AG09319 (cell line): ENCODE results near the gene CD300LD.

ENCODE experiments used
- DNase-seq: peaks from one replicate; pipeline ENCODE4 v3.0.0-alpha.2; 2010; ENCODE audit warnings: low read depth; ENCODE audit errors: extremely low read depth
- TF ChIP-seq, protein P1 (sequence below): IDR thresholded peaks from 2 replicates; pipeline ENCODE4 v1.5.1; 2011; ENCODE audit warnings: low read depth, mild to moderate bottlenecking, inconsistent platforms, low read length, moderate library complexity

CD300LD gene

GRCh38 chr17:74531231-74531761, 60.8 kb downstream of the CD300LD start, which contains the start of gene CD300LB:
Gene CD300LB (minus strand): TSS chr17:74531475. CDS start chr17:74531350, 125 bp downstream.
- no peak for DNase-seq
- TF ChIP-seq, protein P1, sequence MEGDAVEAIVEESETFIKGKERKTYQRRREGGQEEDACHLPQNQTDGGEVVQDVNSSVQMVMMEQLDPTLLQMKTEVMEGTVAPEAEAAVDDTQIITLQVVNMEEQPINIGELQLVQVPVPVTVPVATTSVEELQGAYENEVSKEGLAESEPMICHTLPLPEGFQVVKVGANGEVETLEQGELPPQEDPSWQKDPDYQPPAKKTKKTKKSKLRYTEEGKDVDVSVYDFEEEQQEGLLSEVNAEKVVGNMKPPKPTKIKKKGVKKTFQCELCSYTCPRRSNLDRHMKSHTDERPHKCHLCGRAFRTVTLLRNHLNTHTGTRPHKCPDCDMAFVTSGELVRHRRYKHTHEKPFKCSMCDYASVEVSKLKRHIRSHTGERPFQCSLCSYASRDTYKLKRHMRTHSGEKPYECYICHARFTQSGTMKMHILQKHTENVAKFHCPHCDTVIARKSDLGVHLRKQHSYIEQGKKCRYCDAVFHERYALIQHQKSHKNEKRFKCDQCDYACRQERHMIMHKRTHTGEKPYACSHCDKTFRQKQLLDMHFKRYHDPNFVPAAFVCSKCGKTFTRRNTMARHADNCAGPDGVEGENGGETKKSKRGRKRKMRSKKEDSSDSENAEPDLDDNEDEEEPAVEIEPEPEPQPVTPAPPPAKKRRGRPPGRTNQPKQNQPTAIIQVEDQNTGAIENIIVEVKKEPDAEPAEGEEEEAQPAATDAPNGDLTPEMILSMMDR: no peak

- TF ChIP-seq, protein P1: no peak
- no peak for DNase-seq
Observed at GRCh38 chr17:74530831-74531150, 61.3 kb downstream of the CD300LD start.
